Vagina (tissue), 2 donors: Measurements from ENCODE around the gene TMEM54. TPM values are rescaled to one million over a fixed set of nuclear protein-coding genes. Genes with fewer than 3 reads are reported as not detected.

Source experiments
- DNase-seq, 2 donors: peaks; one replicate each; pipeline ENCODE4 v3.0.0-alpha.2; 2017; ENCODE audit errors: extremely low spot score in 2 of 2
- H3K27ac ChIP-seq: fragments of 200-600 bp; sonication (generic); one replicate; pipeline ENCODE4 v1.5.1; 2019
- H3K27me3 ChIP-seq: fragments of 200-600 bp; sonication (generic); one replicate; pipeline ENCODE4 v1.5.1; 2019
- H3K36me3 ChIP-seq, 2 donors: fragments of 200-600 bp; sonication (generic); one replicate each; pipeline ENCODE4 v1.5.1; 2017 to 2019
- H3K4me1 ChIP-seq: fragments of 200-600 bp; sonication (generic); one replicate; pipeline ENCODE4 v1.5.1; 2019
- H3K4me3 ChIP-seq, 2 donors: fragments of 200-600 bp; sonication (generic); 1 replicate in 1 of 2; 2 replicates in 1 of 2; pipeline ENCODE4 v1.5.1; 2016 to 2019
- H3K9me3 ChIP-seq: fragments of 200-600 bp; sonication (generic); one replicate; pipeline ENCODE4 v1.5.1; 2019
- POLR2A ChIP-seq, 2 donors: fragments of 450-650 bp; IDR thresholded peaks; one replicate each; pipeline ENCODE4 v1.6.1; 2017; ENCODE audit warnings: antibody characterized with exemption in 2 of 2, mild to moderate bottlenecking in 2 of 2, moderate library complexity in 2 of 2
- POLR2AphosphoS5 ChIP-seq, 2 donors: sonication (generic); formaldehyde crosslinking; IDR thresholded peaks; one replicate each; pipeline ENCODE4 v1.9.0; 2017; ENCODE audit warnings: antibody characterized with exemption in 2 of 2, mild to moderate bottlenecking in 2 of 2, low read depth in 1 of 2; ENCODE audit not compliant: insufficient read depth in 1 of 2
- intact Hi-C: fragments of 100-400 bp; cut with DNase I; formaldehyde crosslinking; loops from one replicate; pipeline ENCODE4 v1.15.1; 2023
- total RNA-seq: library from RNA; depleted of rRNA; stranded (reverse); fragments of >200 nt; gene quantifications from one replicate; pipeline ENCODE4 v1.2.3, GENCODE V29; 2016
- TF ChIP-seq, protein P1 (sequence below), 3 experiments: fragments of 450-650 bp in 2 of 3; fragments of 200-600 bp in 1 of 3; sonication (generic) in 1 of 3; IDR thresholded peaks; one replicate each; pipeline ENCODE4 v1.5.1; 2017 to 2019; ENCODE audit warnings: antibody characterized with exemption in 3 of 3, mild to moderate bottlenecking in 2 of 3, moderate library complexity in 2 of 3

TMEM54 gene
- total RNA-seq, 1 donor from 2014 or later: 36.1 TPM

- TF ChIP-seq POLR2AphosphoS5 (IDR thresholded peaks at IDR 0.05; ENCODE audit: insufficient read depth in 1 of 2, low read depth in 1 of 2): peak in 1 of 2 donors; percentile 37
- TF ChIP-seq, protein P1, sequence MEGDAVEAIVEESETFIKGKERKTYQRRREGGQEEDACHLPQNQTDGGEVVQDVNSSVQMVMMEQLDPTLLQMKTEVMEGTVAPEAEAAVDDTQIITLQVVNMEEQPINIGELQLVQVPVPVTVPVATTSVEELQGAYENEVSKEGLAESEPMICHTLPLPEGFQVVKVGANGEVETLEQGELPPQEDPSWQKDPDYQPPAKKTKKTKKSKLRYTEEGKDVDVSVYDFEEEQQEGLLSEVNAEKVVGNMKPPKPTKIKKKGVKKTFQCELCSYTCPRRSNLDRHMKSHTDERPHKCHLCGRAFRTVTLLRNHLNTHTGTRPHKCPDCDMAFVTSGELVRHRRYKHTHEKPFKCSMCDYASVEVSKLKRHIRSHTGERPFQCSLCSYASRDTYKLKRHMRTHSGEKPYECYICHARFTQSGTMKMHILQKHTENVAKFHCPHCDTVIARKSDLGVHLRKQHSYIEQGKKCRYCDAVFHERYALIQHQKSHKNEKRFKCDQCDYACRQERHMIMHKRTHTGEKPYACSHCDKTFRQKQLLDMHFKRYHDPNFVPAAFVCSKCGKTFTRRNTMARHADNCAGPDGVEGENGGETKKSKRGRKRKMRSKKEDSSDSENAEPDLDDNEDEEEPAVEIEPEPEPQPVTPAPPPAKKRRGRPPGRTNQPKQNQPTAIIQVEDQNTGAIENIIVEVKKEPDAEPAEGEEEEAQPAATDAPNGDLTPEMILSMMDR (IDR thresholded peaks at IDR 0.05): no peak
- no peak for DNase-seq
- H3K36me3 ChIP-seq: no peaks in the 10 kb centered on the region
- peak overlapping the region; percentile 42 to 59 for H3K4me3 ChIP-seq
- no peaks in the 10 kb centered on the region for H3K27me3 ChIP-seq
- peak overlapping the region; percentile 10 for H3K27ac ChIP-seq
- intact Hi-C loops: no loop called here
- no peaks in the 10 kb centered on the region for H3K9me3 ChIP-seq
- peaks cover 22% of the 10 kb centered on the region for H3K4me1 ChIP-seq
Measured at GRCh38 chr1:32893198-32894018, 7.8 kb downstream of the TMEM54 start.

GRCh38 chr1:32892368-32893197 lies 8.6 kb downstream of the TMEM54 start:
- TF ChIP-seq, protein P1 (IDR thresholded peaks at IDR 0.05): peak in 1 of 3 experiments; percentile 39
- no peak for TF ChIP-seq POLR2A (IDR thresholded peaks at IDR 0.05)
- no peak for DNase-seq

DNA sequence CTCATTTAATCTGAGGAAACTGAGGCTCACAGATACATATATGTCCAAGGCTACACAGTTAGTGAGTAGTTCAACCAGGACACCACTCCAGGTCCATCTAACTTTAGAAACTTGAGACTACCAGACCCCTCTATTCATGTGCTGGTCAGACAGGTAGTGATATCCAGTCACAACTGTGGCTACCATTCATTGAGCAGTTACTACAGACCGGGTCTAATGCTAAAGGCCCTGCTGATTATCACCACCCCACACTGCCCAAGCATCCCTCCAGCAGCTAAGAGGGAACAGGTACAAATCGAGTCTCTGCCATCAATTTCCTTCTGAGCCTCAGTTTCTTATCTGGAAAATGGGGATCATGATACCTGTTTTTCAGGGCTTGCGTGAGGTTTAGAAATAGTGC lies 9.6 kb downstream of the TMEM54 start:
- no peaks in the 10 kb centered on the region for H3K36me3 ChIP-seq
- H3K27ac ChIP-seq: no peak overlapping the region
- no peak for DNase-seq
- no peak overlapping the region for H3K4me3 ChIP-seq
- intact Hi-C loops: no loop called here
- peaks cover 23% of the 10 kb centered on the region for H3K4me1 ChIP-seq
- peaks cover 3% of the 10 kb centered on the region for H3K27me3 ChIP-seq
- no peaks in the 10 kb centered on the region for H3K9me3 ChIP-seq
- TF ChIP-seq POLR2AphosphoS5 (IDR thresholded peaks at IDR 0.05; ENCODE audit: insufficient read depth in 1 of 2, low read depth in 1 of 2) (no peak), POLR2A (IDR thresholded peaks at IDR 0.05) (no peak)
- TF ChIP-seq, protein P1 (IDR thresholded peaks at IDR 0.05): no peak

More at GRCh38 chr1:32892368-32893197, 8.6 kb downstream of the TMEM54 start:
- H3K4me3 ChIP-seq: peak overlapping the region; percentile 42 to 59
- no peaks in the 10 kb centered on the region for H3K27me3 ChIP-seq
- H3K27ac ChIP-seq: peak overlapping the region; percentile 10
- peaks cover 22% of the 10 kb centered on the region for H3K4me1 ChIP-seq
- no peaks in the 10 kb centered on the region for H3K9me3 ChIP-seq
- H3K36me3 ChIP-seq: no peaks in the 10 kb centered on the region
- intact Hi-C loops: no loop called here

DNA sequence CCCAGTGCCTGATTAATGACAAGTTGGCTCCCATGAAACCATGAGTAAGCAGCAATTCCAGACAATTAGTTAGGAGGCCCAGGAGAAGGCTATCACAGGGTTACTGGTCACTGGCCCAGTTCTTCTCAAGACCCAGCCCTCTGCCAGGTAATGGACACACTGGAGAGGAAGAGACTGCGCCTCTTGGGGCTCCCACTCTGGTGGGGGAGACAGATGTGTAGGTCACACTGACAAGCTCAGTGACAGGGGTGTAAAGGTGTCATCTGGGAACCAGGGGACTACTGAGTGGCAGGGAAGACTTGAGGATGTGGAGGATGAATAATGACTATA lies 10.0 kb downstream of the TMEM54 start:
- Histone ChIP-seq H3K36me3 (no peaks in the 10 kb centered on the region), H3K9me3 (no peaks in the 10 kb centered on the region), H3K4me1 (peaks cover 28% of the 10 kb centered on the region), H3K27me3 (peaks cover 3% of the 10 kb centered on the region), H3K27ac (no peak overlapping the region), H3K4me3 (no peak overlapping the region)
- no peak for DNase-seq
- intact Hi-C loops: no loop called here
- no peak for TF ChIP-seq POLR2AphosphoS5 (IDR thresholded peaks at IDR 0.05; ENCODE audit: insufficient read depth in 1 of 2, low read depth in 1 of 2)
- TF ChIP-seq, protein P1 (IDR thresholded peaks at IDR 0.05): no peak
- no peak for TF ChIP-seq POLR2A (IDR thresholded peaks at IDR 0.05)
